NCI-H226 (cell line): ENCODE measurements around the gene SLC1A7.

Experiments used
- DNase-seq: peaks from one replicate; pipeline ENCODE4 v3.0.0-alpha.2; 2015

Gene SLC1A7

GRCh38 chr1:53089478-53090226 lies 52.8 kb downstream of the SLC1A7 start:
- no peak for DNase-seq

- no peak for DNase-seq
Observed at GRCh38 chr1:53088616-53089300, 53.7 kb downstream of the SLC1A7 start.

GRCh38 chr1:53087332-53088285 lies 54.8 kb downstream of the SLC1A7 start:
- no peak for DNase-seq

- no peak for DNase-seq
Observed at GRCh38 chr1:53086491-53087070, 55.9 kb downstream of the SLC1A7 start.

DNA sequence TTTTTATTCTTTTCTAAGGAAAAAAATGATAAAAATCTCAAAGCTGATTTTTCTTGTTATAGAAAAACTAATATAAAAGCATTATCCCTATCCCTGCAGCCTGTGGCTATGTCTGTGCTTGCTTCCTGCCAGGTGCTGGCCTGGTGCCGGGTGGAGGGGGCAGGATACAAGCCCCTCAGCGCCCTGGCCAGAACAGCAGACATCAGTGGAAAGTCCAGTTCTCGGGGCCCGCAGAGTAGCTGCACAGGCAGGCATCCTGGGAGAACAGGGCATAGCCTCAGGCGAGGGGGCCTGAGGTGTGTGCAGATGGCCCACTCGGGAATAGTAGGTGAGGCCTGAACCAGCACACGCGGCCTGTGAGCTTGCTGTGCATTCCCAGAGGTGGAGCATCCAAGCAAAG lies 57.0 kb downstream of the SLC1A7 start:
- DNase-seq: no peak

DNA sequence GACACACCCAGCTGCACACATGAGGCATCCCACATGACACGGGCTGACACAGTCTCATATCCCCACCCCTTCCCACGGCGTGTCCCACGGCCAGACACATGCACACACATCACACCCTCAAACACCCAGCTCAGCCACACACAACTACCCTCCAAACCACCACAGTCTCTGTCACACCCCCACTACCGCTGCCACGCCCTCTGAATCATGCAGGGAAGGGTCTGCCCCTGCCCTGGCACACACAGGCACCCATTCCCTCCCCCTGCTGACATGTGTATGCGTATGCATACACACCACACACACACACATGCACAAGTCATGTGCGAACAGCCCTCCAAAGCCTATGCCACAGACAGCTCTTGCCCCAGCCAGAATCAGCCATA lies 57.9 kb downstream of the SLC1A7 start:
- DNase-seq: no peak

- DNase-seq: no peak
Observed at GRCh38 chr1:53083636-53084588, 58.5 kb downstream of the SLC1A7 start.

DNA sequence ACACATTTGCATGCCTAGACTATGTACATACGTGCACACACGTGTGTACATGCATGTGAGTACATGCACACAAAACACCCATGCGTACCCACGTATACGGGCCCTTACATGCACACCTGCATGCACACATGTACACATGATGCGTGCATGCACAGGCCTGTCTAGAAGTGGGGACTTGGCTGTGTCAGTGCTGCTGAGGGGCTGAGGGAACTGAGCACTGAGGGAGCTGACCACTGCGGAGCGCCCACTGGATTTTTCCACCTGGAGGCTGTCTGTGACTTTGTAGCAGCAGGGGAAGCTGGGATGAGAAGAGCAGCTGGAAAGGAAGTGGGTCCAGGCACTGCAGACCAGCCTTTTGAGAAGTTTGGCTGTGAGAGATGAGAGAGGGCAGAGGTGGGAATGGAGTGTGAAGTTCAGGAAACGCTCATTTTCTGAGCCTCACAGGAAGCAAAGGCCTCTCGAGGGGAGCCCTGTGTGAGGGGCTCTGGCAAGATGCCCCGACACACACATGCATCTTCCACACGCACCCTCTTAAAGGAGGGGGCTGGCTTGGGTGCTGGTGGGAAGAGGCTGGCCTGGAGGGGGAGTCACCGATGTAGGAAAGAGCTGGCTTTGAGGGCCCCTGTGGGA lies 59.5 kb downstream of the SLC1A7 start:
- no peak for DNase-seq

GRCh38 chr1:53081384-53082066 lies 60.9 kb downstream of the SLC1A7 start:
- no peak for DNase-seq

- DNase-seq: no peak
Observed at GRCh38 chr1:53080769-53081168, 61.7 kb downstream of the SLC1A7 start.

DNA sequence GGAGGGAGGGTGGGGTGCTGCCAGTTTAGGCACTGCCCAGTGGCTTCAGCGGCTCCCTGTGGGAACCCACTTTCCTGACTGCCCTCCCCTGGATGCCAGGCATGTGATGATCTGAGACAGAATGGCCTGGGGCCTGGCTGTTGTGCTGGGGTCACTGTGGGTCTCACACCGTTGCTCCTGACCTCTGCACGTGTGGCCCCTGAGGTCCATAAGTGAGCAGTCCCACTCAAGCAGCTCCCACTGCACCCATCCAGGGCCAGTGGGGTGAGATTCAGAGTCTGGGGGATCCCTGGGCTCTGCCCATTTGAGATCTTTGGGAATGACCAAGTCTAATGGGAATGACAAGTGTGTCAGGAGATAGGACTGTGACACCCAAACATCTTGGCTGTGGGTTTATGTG lies 62.4 kb downstream of the SLC1A7 start:
- no peak for DNase-seq

DNA sequence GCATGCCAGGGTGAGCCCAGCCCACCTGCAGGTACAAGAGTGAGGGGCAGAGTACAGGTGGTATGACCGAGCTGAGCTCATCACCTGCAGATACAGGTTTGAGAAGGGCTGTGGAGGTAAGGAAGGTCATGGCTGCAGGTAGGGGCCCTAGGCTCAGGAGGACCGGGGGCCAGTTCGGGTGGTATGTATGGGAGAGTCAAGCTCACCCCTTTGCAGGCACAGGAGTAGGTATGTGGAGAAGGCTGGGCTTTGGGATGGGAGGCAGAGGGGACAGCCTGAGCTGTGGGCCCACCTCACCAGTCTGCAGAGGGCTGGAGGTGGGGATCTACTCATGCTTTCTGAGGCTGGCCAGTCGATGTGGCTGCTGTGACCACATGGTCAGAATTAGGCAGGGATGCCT lies 63.2 kb downstream of the SLC1A7 start:
- DNase-seq: no peak

DNA sequence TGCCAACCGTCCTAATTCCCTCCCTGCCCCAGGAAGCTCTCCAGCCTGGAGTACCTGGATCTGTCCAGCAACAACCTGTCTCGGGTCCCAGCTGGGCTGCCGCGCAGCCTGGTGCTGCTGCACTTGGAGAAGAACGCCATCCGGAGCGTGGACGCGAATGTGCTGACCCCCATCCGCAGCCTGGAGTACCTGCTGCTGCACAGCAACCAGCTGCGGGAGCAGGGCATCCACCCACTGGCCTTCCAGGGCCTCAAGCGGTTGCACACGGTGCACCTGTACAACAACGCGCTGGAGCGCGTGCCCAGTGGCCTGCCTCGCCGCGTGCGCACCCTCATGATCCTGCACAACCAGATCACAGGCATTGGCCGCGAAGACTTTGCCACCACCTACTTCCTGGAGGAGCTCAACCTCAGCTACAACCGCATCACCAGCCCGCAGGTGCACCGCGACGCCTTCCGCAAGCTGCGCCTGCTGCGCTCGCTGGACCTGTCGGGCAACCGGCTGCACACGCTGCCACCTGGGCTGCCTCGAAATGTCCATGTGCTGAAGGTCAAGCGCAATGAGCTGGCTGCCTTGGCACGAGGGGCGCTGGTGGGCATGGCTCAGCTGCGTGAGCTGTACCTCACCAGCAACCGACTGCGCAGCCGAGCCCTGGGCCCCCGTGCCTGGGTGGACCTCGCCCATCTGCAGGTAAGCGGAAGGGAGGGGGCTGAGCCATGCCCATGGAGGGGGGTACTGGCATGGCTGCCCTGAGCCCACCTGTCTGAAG lies 63.9 kb downstream of the SLC1A7 start:
- no peak for DNase-seq

DNA sequence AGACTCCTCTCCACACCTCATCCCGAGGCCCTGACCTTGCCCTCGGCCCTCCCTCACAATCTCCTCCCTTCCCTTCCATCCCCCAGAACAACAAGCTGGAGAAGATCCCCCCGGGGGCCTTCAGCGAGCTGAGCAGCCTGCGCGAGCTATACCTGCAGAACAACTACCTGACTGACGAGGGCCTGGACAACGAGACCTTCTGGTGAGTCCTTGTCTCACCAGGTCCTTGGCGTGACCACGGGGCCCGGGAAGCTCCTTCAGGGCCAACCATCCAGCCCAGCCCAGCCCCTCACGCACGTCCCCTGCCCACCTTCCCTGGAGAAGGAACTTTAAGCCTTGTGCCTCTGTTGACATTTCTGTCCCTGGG lies 64.9 kb downstream of the SLC1A7 start:
- no peak for DNase-seq

DNA sequence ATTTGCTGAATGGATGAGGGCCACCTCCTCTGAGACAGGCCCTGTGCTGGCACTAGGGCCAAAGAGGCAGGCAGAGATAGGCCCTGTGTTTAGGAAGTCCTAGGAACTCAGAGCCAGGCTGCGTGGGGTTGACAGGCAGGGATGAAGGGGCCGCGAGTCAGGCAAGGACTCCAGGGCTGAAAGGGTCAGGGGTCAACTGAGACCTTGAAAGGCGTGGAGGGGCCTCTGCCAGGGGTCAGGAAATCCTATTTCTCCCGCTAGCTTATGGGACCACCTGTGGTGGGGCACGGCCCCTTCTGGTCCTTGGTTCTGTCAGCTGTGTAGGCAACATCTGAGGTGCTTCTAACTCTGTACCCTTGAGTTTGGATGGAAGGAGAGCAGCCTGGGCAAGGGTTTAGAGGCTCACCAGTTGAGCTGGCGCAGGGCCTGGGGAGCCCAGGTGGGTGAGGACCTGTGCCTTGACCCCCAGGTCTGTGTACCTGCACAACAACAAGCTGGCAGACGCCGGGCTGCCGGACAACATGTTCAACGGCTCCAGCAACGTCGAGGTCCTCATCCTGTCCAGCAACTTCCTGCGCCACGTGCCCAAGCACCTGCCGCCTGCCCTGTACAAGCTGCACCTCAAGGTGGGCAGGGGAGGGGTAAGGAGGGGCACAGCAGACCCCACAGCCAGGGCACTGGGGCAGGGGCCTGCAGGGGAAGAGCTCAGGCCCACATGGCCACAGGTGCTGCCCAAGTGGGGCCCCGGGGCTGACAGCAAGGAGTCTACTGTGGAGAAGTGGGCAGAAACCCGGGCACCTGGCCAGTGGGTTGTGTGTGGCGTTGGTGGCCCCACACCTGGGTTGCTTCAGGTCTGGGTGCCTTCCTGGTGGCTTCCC lies 65.5 kb downstream of the SLC1A7 start:
- DNase-seq: no peak

DNA sequence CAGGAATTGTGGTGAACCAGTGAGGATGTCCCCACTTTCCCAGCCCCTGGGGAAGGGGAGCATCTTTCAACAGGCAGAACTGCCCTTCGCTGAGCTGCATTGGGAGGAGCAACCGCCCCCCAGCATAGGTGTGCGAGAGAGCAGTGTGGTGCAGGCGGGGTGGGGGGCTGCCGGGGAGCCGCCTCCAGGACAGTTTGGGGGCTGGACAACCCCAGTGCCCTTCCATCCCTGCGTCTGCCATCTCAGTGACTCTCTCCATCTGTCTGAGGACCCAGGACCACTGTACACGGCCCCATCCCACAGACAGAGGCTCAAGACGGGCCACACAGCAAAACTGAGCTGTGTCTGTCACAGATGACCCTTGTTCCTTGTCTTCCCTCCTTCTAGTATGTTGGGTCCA lies 66.3 kb downstream of the SLC1A7 start:
- DNase-seq: no peak

DNA sequence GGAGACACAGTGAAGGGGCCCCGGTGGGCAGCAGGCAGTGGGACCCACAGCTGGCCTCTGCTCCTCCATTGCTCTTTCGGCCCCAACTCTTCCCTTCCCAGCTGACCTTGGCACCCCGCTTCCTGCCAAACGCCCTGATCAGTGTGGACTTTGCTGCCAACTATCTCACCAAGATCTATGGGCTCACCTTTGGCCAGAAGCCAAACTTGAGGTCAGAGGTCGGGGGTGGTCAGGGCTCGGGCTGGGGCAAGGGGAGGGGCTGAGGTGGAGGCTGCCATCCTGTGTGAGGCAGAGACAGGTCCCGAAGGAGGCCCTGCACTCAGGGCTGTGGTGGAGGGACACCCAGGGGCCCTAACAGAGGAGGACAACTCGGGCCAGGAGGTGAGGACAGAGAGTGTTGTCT lies 66.7 kb downstream of the SLC1A7 start:
- DNase-seq: no peak

DNA sequence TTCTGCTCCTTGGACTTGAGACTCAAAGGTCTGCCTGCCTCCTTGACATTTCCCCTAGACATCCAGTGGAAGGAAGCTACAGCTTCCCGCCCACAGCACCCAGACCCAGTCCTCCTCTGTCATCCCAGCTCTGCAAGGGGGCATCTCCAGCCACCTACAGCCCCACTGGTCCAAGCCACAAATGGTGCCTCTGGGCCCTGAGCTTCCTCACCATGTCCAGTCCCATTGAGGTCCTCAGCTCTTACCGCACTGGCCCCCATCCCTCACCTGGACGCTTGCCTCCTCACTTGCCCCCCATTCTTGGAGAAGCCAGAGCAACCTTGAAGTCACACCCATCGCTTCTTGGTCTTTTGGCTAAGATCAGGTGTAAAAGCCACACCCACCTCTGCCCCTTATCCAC lies 67.2 kb downstream of the SLC1A7 start:
- no peak for DNase-seq
